H1 (cell line): ENCODE results near the gene SLC2A2. TPM values are rescaled to one million over a fixed set of nuclear protein-coding genes. Genes with fewer than 3 reads are reported as not detected.

Source experiments
- CTCF ChIA-PET: fragments of 300-600 bp; sonication (Branson Sonifier 250); formaldehyde crosslinking; loops from one replicate; lab custom pipeline; 2021; ENCODE audit not compliant: partially characterized antibody; lab: Charles Lee
- POLR2A ChIA-PET: fragments of 300-600 bp; sonication (Branson Sonifier 250); formaldehyde crosslinking; loops from one replicate; lab custom pipeline; 2021; ENCODE audit warnings: inconsistent platforms; ENCODE audit not compliant: partially characterized antibody; lab: Charles Lee
- DNase-seq, 2 experiments: peaks; one replicate each; pipeline versions ENCODE4 v3.0.0 to v3.0.0-alpha.2; 2010 to 2022; ENCODE audit warnings: low spot score in 2 of 2, low read depth in 1 of 2, mixed read lengths in 1 of 2
- FAIRE-seq: peaks from 2 replicates; lab custom pipeline; 2011; peaks lifted over from hg19 to GRCh38; lab: Jason Lieb, UNC
- H2AFZ ChIP-seq: 2 replicates; pipeline ENCODE4 v1.8.1; 2012; ENCODE audit warnings: low read length, inconsistent platforms
- H2AK5ac ChIP-seq: 2 replicates; pipeline ENCODE4 v1.6.1; 2013; ENCODE audit warnings: low read depth, low read length
- H2BK120ac ChIP-seq: replicated peaks from 2 replicates; pipeline ENCODE3; 2013; ENCODE audit warnings: low read depth, low read length, inconsistent platforms
- H2BK12ac ChIP-seq: 2 replicates; pipeline ENCODE4 v1.6.1; 2013; ENCODE audit warnings: low read depth, low read length
- H2BK15ac ChIP-seq: 2 replicates; pipeline ENCODE4 v1.6.1; 2013; ENCODE audit warnings: low read length
- H2BK20ac ChIP-seq: 2 replicates; pipeline ENCODE4 v1.6.1; 2013; ENCODE audit warnings: low read length
- H2BK5ac ChIP-seq: 2 replicates; pipeline ENCODE4 v1.6.1; 2013; ENCODE audit warnings: low read depth, low read length
- H3K14ac ChIP-seq: 2 replicates; pipeline ENCODE4 v1.6.1; 2013; ENCODE audit warnings: inconsistent platforms; ENCODE audit not compliant: insufficient read length
- H3K18ac ChIP-seq: 2 replicates; pipeline ENCODE4 v1.6.1; 2013; ENCODE audit warnings: low read length; ENCODE audit errors: extremely low read depth
- H3K23ac ChIP-seq: 2 replicates; pipeline ENCODE4 v1.6.1; 2013; ENCODE audit warnings: inconsistent platforms; ENCODE audit not compliant: insufficient read length
- H3K23me2 ChIP-seq: 2 replicates; pipeline ENCODE4 v1.6.1; 2013; ENCODE audit warnings: low read depth, low read length
- H3K27ac ChIP-seq: 2 replicates; pipeline ENCODE4 v1.6.1; 2011; ENCODE audit warnings: low read depth, low read length, inconsistent platforms
- H3K27me3 ChIP-seq, 4 experiments: replicated peaks in 1 of 4; 1 replicate in 1 of 4; 2 replicates in 3 of 4; pipeline versions ENCODE4 v1.6.1 to v1.8.1; 2011 to 2013; ENCODE audit warnings: low read length in 3 of 4, mild to moderate bottlenecking in 3 of 4, inconsistent platforms in 2 of 4, mixed read lengths in 2 of 4, moderate library complexity in 1 of 4; ENCODE audit not compliant: control insufficient read depth in 3 of 4, insufficient read depth in 3 of 4; ENCODE audit errors: extremely low read depth in 1 of 4
- H3K36me3 ChIP-seq, 4 experiments: 2 replicates each; pipeline versions ENCODE4 v1.6.1 to v1.8.1; 2011 to 2013; ENCODE audit warnings: mild to moderate bottlenecking in 4 of 4, low read length in 3 of 4, moderate library complexity in 2 of 4, control low read depth in 1 of 4, inconsistent platforms in 1 of 4; ENCODE audit not compliant: insufficient read depth in 4 of 4, control insufficient read depth in 2 of 4
- H3K4ac ChIP-seq: replicated peaks from 2 replicates; pipeline ENCODE3; 2013; ENCODE audit warnings: low read length, low read depth, mixed read lengths, inconsistent platforms; ENCODE audit not compliant: insufficient read length
- H3K4me1 ChIP-seq, 4 experiments: replicated peaks in 1 of 4; 1 replicate in 1 of 4; 2 replicates in 3 of 4; pipeline versions ENCODE4 v1.6.1 to v1.8.1; 2011 to 2013; ENCODE audit warnings: low read length in 3 of 4, inconsistent platforms in 2 of 4, mixed read lengths in 1 of 4; ENCODE audit not compliant: insufficient read depth in 4 of 4, control insufficient read depth in 3 of 4
- H3K4me2 ChIP-seq, 2 experiments: 2 replicates each; pipeline versions ENCODE4 v1.6.1 to v1.8.1; 2011 to 2013; ENCODE audit warnings: low read depth in 2 of 2, low read length in 2 of 2, control low read depth in 1 of 2, inconsistent platforms in 1 of 2, mild to moderate bottlenecking in 1 of 2; ENCODE audit not compliant: insufficient read depth in 1 of 2
- H3K4me3 ChIP-seq, 4 experiments: fragments of 200-600, 300-600 bp in 1 of 4; sonication (generic), shearing (Covaris generic), sonication (Bioruptor Twin) in 1 of 4; 2 replicates each; pipeline versions ENCODE4 v1.5.1 to v1.8.1; 2011 to 2016; ENCODE audit warnings: low read length in 4 of 4, low read depth in 3 of 4, control low read depth in 2 of 4, inconsistent platforms in 2 of 4, mild to moderate bottlenecking in 2 of 4, mixed read lengths in 1 of 4, moderate library complexity in 1 of 4; ENCODE audit not compliant: insufficient read depth in 2 of 4; ENCODE audit errors: extremely low read depth in 1 of 4
- H3K56ac ChIP-seq: replicated peaks from 2 replicates; pipeline ENCODE3; 2013; ENCODE audit warnings: low read depth, mild to moderate bottlenecking, mixed read lengths, low read length, inconsistent platforms; ENCODE audit not compliant: insufficient read length
- H3K79me1 ChIP-seq: 2 replicates; pipeline ENCODE4 v1.6.1; 2013; ENCODE audit warnings: low read depth, low read length, control low read depth
- H3K79me2 ChIP-seq, 2 experiments: 2 replicates each; pipeline versions ENCODE4 v1.6.1 to v1.8.1; 2012 to 2013; ENCODE audit warnings: low read length in 2 of 2, mild to moderate bottlenecking in 2 of 2, inconsistent platforms in 1 of 2; ENCODE audit not compliant: insufficient read depth in 2 of 2, control insufficient read depth in 1 of 2
- H3K9ac ChIP-seq, 4 experiments: replicated peaks in 1 of 4; 1 replicate in 1 of 4; 2 replicates in 3 of 4; pipeline versions ENCODE4 v1.6.1 to v1.8.1; 2011 to 2013; ENCODE audit warnings: low read depth in 3 of 4, low read length in 3 of 4, control low read depth in 2 of 4, mild to moderate bottlenecking in 2 of 4, moderate library complexity in 2 of 4, inconsistent platforms in 1 of 4; ENCODE audit errors: extremely low read depth in 1 of 4
- H3K9me3 ChIP-seq, 2 experiments: 2 replicates each; pipeline versions ENCODE4 v1.6.1 to v1.8.1; 2012 to 2013; ENCODE audit warnings: mild to moderate bottlenecking in 2 of 2, moderate library complexity in 2 of 2, control low read depth in 1 of 2, inconsistent platforms in 1 of 2, low read depth in 1 of 2, low read length in 1 of 2, mixed read lengths in 1 of 2; ENCODE audit not compliant: insufficient read depth in 2 of 2
- H4K20me1 ChIP-seq, 2 experiments: replicated peaks in 1 of 2; 2 replicates each; pipeline versions ENCODE3 to v1.8.1; 2011 to 2013; ENCODE audit warnings: inconsistent platforms in 2 of 2, low read length in 2 of 2, mild to moderate bottlenecking in 1 of 2; ENCODE audit not compliant: insufficient read depth in 2 of 2, control insufficient read depth in 1 of 2
- H4K5ac ChIP-seq: 2 replicates; pipeline ENCODE4 v1.6.1; 2013; ENCODE audit warnings: low read length, low read depth, mixed read lengths, inconsistent platforms; ENCODE audit not compliant: insufficient read length
- H4K8ac ChIP-seq: 2 replicates; pipeline ENCODE4 v1.8.0; 2013; ENCODE audit warnings: mild to moderate bottlenecking, moderate library complexity, low read length, inconsistent platforms; ENCODE audit not compliant: insufficient read depth; ENCODE audit errors: extremely low read depth
- H4K91ac ChIP-seq: replicated peaks from 2 replicates; pipeline ENCODE3; 2013; ENCODE audit warnings: low read length, mixed read lengths, inconsistent platforms; ENCODE audit not compliant: insufficient read length
- ATF2 ChIP-seq: IDR thresholded peaks from 2 replicates; pipeline ENCODE4 v1.6.1; 2012; ENCODE audit warnings: low read length, inconsistent platforms
- BACH1 ChIP-seq: IDR thresholded peaks from 2 replicates; pipeline ENCODE4 v1.6.1; 2012; ENCODE audit warnings: low read length, improper control_type of control experiment
- BCL11A ChIP-seq, 2 experiments: IDR thresholded peaks; one replicate each; pipeline ENCODE4 v1.6.1; 2011; ENCODE audit warnings: low read depth in 2 of 2, low read length in 2 of 2, mild to moderate bottlenecking in 2 of 2
- CBX5 ChIP-seq: fragments of 300-800, 300-1000 bp; sonication (generic); IDR thresholded peaks from 2 replicates; pipeline ENCODE4 v1.7.1; 2016; ENCODE audit warnings: antibody characterized with exemption, low read length, low read depth
- CEBPB ChIP-seq: IDR thresholded peaks from 2 replicates; pipeline ENCODE4 v1.6.1; 2012; ENCODE audit warnings: low read depth, low read length
- FOSL1 ChIP-seq: IDR thresholded peaks from 2 replicates; pipeline ENCODE4 v1.6.1; 2011; ENCODE audit warnings: mild to moderate bottlenecking, low read depth, low read length, moderate library complexity; ENCODE audit not compliant: insufficient read depth
- HDAC2 ChIP-seq, 2 experiments: fragments of 300-600 bp in 1 of 2; sonication (generic) in 1 of 2; IDR thresholded peaks; 2 replicates each; pipeline ENCODE4 v1.6.1; 2011 to 2012; ENCODE audit warnings: low read depth in 2 of 2, low read length in 2 of 2, mild to moderate bottlenecking in 2 of 2, moderate library complexity in 2 of 2, borderline replicate concordance in 1 of 2, inconsistent platforms in 1 of 2
- RAD21 ChIP-seq, 2 experiments: IDR thresholded peaks in 1 of 2; conservative IDR thresholded peaks in 1 of 2; 2 replicates each; pipeline ENCODE4 v1.6.1; 2011; ENCODE audit warnings: low read depth in 2 of 2, low read length in 2 of 2, improper control_type of control experiment in 1 of 2, inconsistent platforms in 1 of 2, mild to moderate bottlenecking in 1 of 2, moderate library complexity in 1 of 2
- RXRA ChIP-seq: IDR thresholded peaks from 2 replicates; pipeline ENCODE4 v1.6.1; 2011; ENCODE audit warnings: low read depth, mild to moderate bottlenecking, low read length, moderate library complexity; ENCODE audit not compliant: insufficient read depth
- SIN3A ChIP-seq, 2 experiments: IDR thresholded peaks in 1 of 2; conservative IDR thresholded peaks in 1 of 2; 2 replicates each; pipeline ENCODE4 v1.6.1; 2011 to 2012; ENCODE audit warnings: low read length in 2 of 2, improper control_type of control experiment in 1 of 2, low read depth in 1 of 2, mild to moderate bottlenecking in 1 of 2
- SIRT6 ChIP-seq: IDR thresholded peaks from one replicate; pipeline ENCODE4 v1.7.1; 2012; ENCODE audit warnings: low read length, inconsistent platforms
- SP1 ChIP-seq: IDR thresholded peaks from 2 replicates; pipeline ENCODE4 v1.6.1; 2011; ENCODE audit warnings: low read depth, low read length
- TBP ChIP-seq: IDR thresholded peaks from 2 replicates; pipeline ENCODE4 v1.6.1; 2011; ENCODE audit warnings: low read depth, low read length, improper control_type of control experiment
- WGBS, 2 experiments: shearing (Covaris generic) in 1 of 2; methylation state at CpG; one replicate each; pipeline versions ENCODE4 v1.1.6 to v1.1.7; 2013 to 2015; ENCODE audit warnings: low lambda C conversion rate in 2 of 2, mixed read lengths in 2 of 2, inconsistent platforms in 1 of 2, low coverage in 1 of 2, missing lambda C conversion rate in 1 of 2; ENCODE audit not compliant: insufficient replicate concordance in 2 of 2, insufficient coverage in 1 of 2, insufficient read length in 1 of 2; ENCODE audit errors: extremely low coverage in 1 of 2, missing lambda C conversion rate in 1 of 2; 5-methylcytosine and 5-hydroxymethylcytosine counted together
- polyA plus RNA-seq, 7 experiments: library from polyadenylated mRNA; depleted of rRNA in 3 of 7; stranded (reverse) in 5 of 7; unstranded in 2 of 7; fragments of >200 nt in 5 of 7; fragments of 200-250 nt in 2 of 7; gene quantifications; 1 replicate in 5 of 7; 2 replicates in 1 of 7; 4 replicates in 1 of 7; pipeline versions ENCODE4 v1.2.1 to v1.2.3, GENCODE V29; 2011 to 2013; ENCODE audit warnings: missing spikeins in 2 of 7, mixed read lengths in 2 of 7
- total RNA-seq: library from RNA; stranded (reverse); fragmentation: NEBNext Ultra II Directional; extraction: Animal tissue kit (Norgen Biotek cat#: 25700); gene quantifications from 2 replicates; pipeline ENCODE4 v1.2.1, GENCODE V29; 2021

SLC2A2 gene
- total and polyA plus RNA-seq, 2 of the 8 experiments (the other 6 are each of a cell fraction or from before 2014, with no cell fraction given), result not detected

GRCh38 chr3:171044384-171044783 lies 17.9 kb upstream of the SLC2A2 start:
- Histone ChIP-seq H3K23ac (no peak overlapping the region), H2BK20ac (no peak overlapping the region), H3K4me2 (no peak overlapping the region), H4K5ac (no peak overlapping the region), H2BK15ac (no peak overlapping the region), H3K27me3 (no peaks in the 10 kb centered on the region), H2BK120ac (no peak overlapping the region), H3K9ac (no peak overlapping the region), H2AFZ (no peak overlapping the region), H2BK12ac (no peak overlapping the region), H4K8ac (no peak overlapping the region), H3K14ac (no peak overlapping the region), H3K4ac (no peak overlapping the region), H3K9me3 (no peaks in the 10 kb centered on the region), H3K18ac (no peak overlapping the region), H2BK5ac (no peak overlapping the region), H3K27ac (no peak overlapping the region), H3K36me3 (no peaks in the 10 kb centered on the region), H4K20me1 (no peaks in the 10 kb centered on the region), H3K23me2 (no peaks in the 10 kb centered on the region), H3K4me1 (no peaks in the 10 kb centered on the region), H3K79me2 (no peaks in the 10 kb centered on the region), H2AK5ac (no peak overlapping the region), H3K79me1 (no peaks in the 10 kb centered on the region), H3K56ac (no peak overlapping the region), H3K4me3 (no peak overlapping the region), H4K91ac (no peak overlapping the region)
- no peak for FAIRE-seq
- ChIA-PET POLR2A (no interaction called here), CTCF (interaction anchor here (1.3 kb wide), 1 partner anchor 26 kb away, joined by 3 read pairs; no protein-coding TSS in a partner anchor)
- WGBS, 2 experiments, result 52% methylated on average over 1 of the region's 1 CpG; no CpG with 5 or more reads in 1 of the 2 experiments
- no peak for DNase-seq
- TF ChIP-seq CBX5, result no peak
- no peak for TF ChIP-seq BCL11A (IDR thresholded peaks at IDR 0.05; ENCODE audit: low read depth in 2 of 2, low read length in 2 of 2)
- no peak for TF ChIP-seq SIN3A (conservative IDR thresholded peaks at IDR 0.05 in 1 of 2, IDR thresholded peaks at IDR 0.05 in 1 of 2; ENCODE audit: low read depth in 1 of 2, low read length in 2 of 2)
- no peak for TF ChIP-seq ATF2
- TF ChIP-seq CEBPB, result no peak
- TF ChIP-seq SP1, result no peak
- TF ChIP-seq TBP, result no peak
- no peak for TF ChIP-seq HDAC2 (IDR thresholded peaks at IDR 0.05; ENCODE audit: borderline replicate concordance in 1 of 2, low read depth in 2 of 2, low read length in 2 of 2)
- TF ChIP-seq SIRT6, result no peak
- no peak for TF ChIP-seq FOSL1
- no peak for TF ChIP-seq BACH1
- no peak for TF ChIP-seq RXRA
- no peak for TF ChIP-seq RAD21 (IDR thresholded peaks at IDR 0.05 in 1 of 2, conservative IDR thresholded peaks at IDR 0.05 in 1 of 2; ENCODE audit: low read depth in 2 of 2, low read length in 2 of 2)
